H1 (cell line): ENCODE measurements around the gene APBA2. TPM values are rescaled to one million over a fixed set of nuclear protein-coding genes. Genes with fewer than 3 reads are reported as not detected.

Source experiments
- CREB1 ChIP-seq: IDR thresholded peaks from 2 replicates; pipeline ENCODE4 v1.6.1; 2012; ENCODE audit warnings: inconsistent platforms
- EP300 ChIP-seq, 2 experiments: IDR thresholded peaks; 1 replicate in 1 of 2; 2 replicates in 1 of 2; pipeline ENCODE4 v1.6.1; 2011 to 2012; ENCODE audit warnings: low read depth in 2 of 2, low read length in 2 of 2, mild to moderate bottlenecking in 2 of 2, borderline replicate concordance in 1 of 2, inconsistent platforms in 1 of 2, moderate library complexity in 1 of 2
- polyA plus RNA-seq, 7 experiments: library from polyadenylated mRNA; depleted of rRNA in 3 of 7; stranded (reverse) in 5 of 7; unstranded in 2 of 7; fragments of >200 nt in 5 of 7; fragments of 200-250 nt in 2 of 7; gene quantifications; 1 replicate in 5 of 7; 2 replicates in 1 of 7; 4 replicates in 1 of 7; pipeline versions ENCODE4 v1.2.1 to v1.2.3, GENCODE V29; 2011 to 2013; ENCODE audit warnings: missing spikeins in 2 of 7, mixed read lengths in 2 of 7
- total RNA-seq: library from RNA; stranded (reverse); fragmentation: NEBNext Ultra II Directional; extraction: Animal tissue kit (Norgen Biotek cat#: 25700); gene quantifications from 2 replicates; pipeline ENCODE4 v1.2.1, GENCODE V29; 2021

Gene APBA2
- total and polyA plus RNA-seq, 2 of the 8 experiments (the other 6 are each of a cell fraction or from before 2014, with no cell fraction given) = 15.5 to 19.0 TPM

DNA sequence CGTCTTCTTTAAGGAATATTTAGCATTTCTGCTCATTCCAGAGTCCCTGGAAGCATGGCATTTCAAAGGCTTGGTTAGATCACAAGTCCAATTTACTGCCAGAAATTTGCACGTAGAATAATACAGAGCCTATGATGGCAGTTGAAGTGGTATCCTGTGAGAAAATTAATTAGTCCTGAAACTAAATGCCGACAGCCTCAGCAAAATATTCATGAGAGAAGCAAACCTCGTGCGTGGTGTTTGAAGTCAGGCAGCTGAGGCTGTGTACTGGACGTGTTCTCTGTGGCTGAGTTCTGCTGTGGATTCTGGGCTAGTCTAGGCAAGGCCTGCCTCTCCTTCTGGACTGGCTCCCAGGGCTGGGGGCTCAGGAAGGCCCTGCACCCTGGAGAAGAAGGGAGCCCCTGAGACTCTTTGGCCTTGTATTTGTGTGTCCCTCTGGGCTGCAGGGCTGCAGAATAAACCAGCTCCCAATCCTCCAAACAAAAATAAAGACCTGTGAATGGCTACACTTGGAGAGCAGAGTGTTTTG lies 106.6 kb downstream of the APBA2 start (continued):
- TF ChIP-seq EP300 (IDR thresholded peaks at IDR 0.05; ENCODE audit: borderline replicate concordance in 1 of 2, low read depth in 2 of 2, low read length in 2 of 2) = no peak
- TF ChIP-seq CREB1 = no peak
